GM21576 (cell line): Measurements from ENCODE around the gene DEPP1.

Experiments used
- ATAC-seq: cut with Tn5 transposase; IDR thresholded peaks from one replicate; pipeline ENCODE4 v1.9.1; 2021; ENCODE audit warnings: mild to moderate bottlenecking, moderate library complexity; ENCODE audit not compliant: unreplicated experiment

Gene DEPP1

GRCh38 chr10:44980309-44981171 is 1.9 kb upstream of the DEPP1 start:
- ATAC-seq: no peak

GRCh38 chr10:44979281-44980191 is 927 bp upstream of the DEPP1 start:
- no peak for ATAC-seq

GRCh38 chr10:44978213-44978569 is 418 bp downstream of the DEPP1 start:
- ATAC-seq: no peak

- no peak for ATAC-seq
Measured at GRCh38 chr10:44977287-44978212, 1.1 kb downstream of the DEPP1 start.

- no peak for ATAC-seq
Measured at GRCh38 chr10:44976352-44977198, 2.0 kb downstream of the DEPP1 start.

- ATAC-seq: no peak
Measured at GRCh38 chr10:44975431-44976331, 2.9 kb downstream of the DEPP1 start.

- ATAC-seq: peak; percentile 77
Measured at GRCh38 chr10:44974628-44975430, 3.8 kb downstream of the DEPP1 start.

- ATAC-seq: peak; percentile 2
Measured at GRCh38 chr10:44974082-44974627, 4.5 kb downstream of the DEPP1 start.

- peak; percentile 29 for ATAC-seq
Measured at GRCh38 chr10:44973323-44974081, 5.1 kb downstream of the DEPP1 start.

GRCh38 chr10:44972874-44973306 is 5.7 kb downstream of the DEPP1 start:
- no peak for ATAC-seq

- ATAC-seq: no peak
Measured at GRCh38 chr10:44971935-44972757, 6.5 kb downstream of the DEPP1 start.

GRCh38 chr10:44971434-44971833 is 7.2 kb downstream of the DEPP1 start:
- ATAC-seq: no peak

GRCh38 chr10:44970812-44971395 is 7.7 kb downstream of the DEPP1 start:
- ATAC-seq: no peak

GRCh38 chr10:44969854-44970253 is 8.8 kb downstream of the DEPP1 start:
- no peak for ATAC-seq

- no peak for ATAC-seq
Measured at GRCh38 chr10:44968500-44969400, 9.9 kb downstream of the DEPP1 start.
